ENCODE measurements around the gene LAMB2. TPM values are rescaled to one million over a fixed set of nuclear protein-coding genes. Genes with fewer than 3 reads are reported as not detected.

The LAMB2 gene
- total and polyA plus RNA-seq, 2 donors (not counting 1 experiment from before 2014, with no cell fraction given): 0.67 to 0.74 TPM

GRCh38 chr3:49171119-49171774 lies 38.4 kb upstream of the LAMB2 start, which contains the start of gene KLHDC8B:
Gene KLHDC8B, plus strand, starts transcription at chr3:49171598. Its CDS starts 1,172 bp downstream, at chr3:49172770.
- POLR2A ChIA-PET: interaction anchor here (0.5 to 1.0 kb wide), 3 partner anchors 50 to 278 kb away, joined by 3 read pairs; partner anchors contain the start of gene USP19
- ATAC-seq (ENCODE audit: low read depth): peak; percentile 79
- intact Hi-C loops (cut with micrococcal nuclease): loop anchor here (5.0 kb wide), 1 partner anchor 171 kb away; the partner anchor contains the start of gene USP4
- Histone ChIP-seq H3K4me1 (ENCODE audit: control insufficient read depth in 2 of 2, insufficient read depth in 2 of 2, low read length in 2 of 2) (peaks cover 19 to 25% of the 10 kb centered on the region in 2 donors), H3K27me3 (replicated peaks in 1 of 4; ENCODE audit: control extremely low read depth in 1 of 4, control insufficient read depth in 3 of 4, insufficient read depth in 4 of 4, low read length in 3 of 4) (peaks cover 0 to 7% (median 1%) of the 10 kb centered on the region in 4 experiments), H3K9ac (ENCODE audit: low read length) (peak within 1 kb of the TSS; percentile 76), H3K9me3 (ENCODE audit: control extremely low read depth in 1 of 3, control insufficient read depth in 2 of 3, insufficient read depth in 1 of 3, low read length in 2 of 3) (peaks cover 0 to 10% (median 4%) of the 10 kb centered on the region in 3 donors), H3K4me2 (replicated peaks; ENCODE audit: low read depth, low read length, poor library complexity, severe bottlenecking) (peak within 1 kb of the TSS; percentile 99), H3K36me3 (replicated peaks in 1 of 2; ENCODE audit: control extremely low read depth in 1 of 2, control insufficient read depth in 1 of 2, extremely low read depth in 1 of 2, insufficient read depth in 2 of 2, low read length in 1 of 2) (no peaks in the 10 kb centered on the region), H4K20me1 (ENCODE audit: control insufficient read depth, insufficient read depth, low read length, poor library complexity, severe bottlenecking) (no peaks in the 10 kb centered on the region), H3K27ac (ENCODE audit: low read length in 2 of 2) (peak within 1 kb of the TSS in 1 of 2 donors; percentile 29), H3K79me2 (ENCODE audit: control insufficient read depth, insufficient read depth, low read length) (peaks cover 6% of the 10 kb centered on the region), H2AFZ (ENCODE audit: insufficient read depth, low read depth, low read length, poor library complexity, severe bottlenecking) (peak within 1 kb of the TSS; percentile 91), H3K4me3 (ENCODE audit: control extremely low read depth in 1 of 5, extremely low read depth in 1 of 5, insufficient read depth in 1 of 5, low read depth in 2 of 5, low read length in 4 of 5) (peak within 1 kb of the TSS; percentile 59 to 76 (median 71))
- Mint-ChIP-seq H3K4me3 (peak within 1 kb of the TSS; percentile 90), H3K27me3 (peaks cover 7% of the 10 kb centered on the region), H3K27ac (peak within 1 kb of the TSS; percentile 70), H3K9me3 (ENCODE audit: insufficient read depth) (no peaks in the 10 kb centered on the region), H3K4me1 (peaks cover 15% of the 10 kb centered on the region)
- CTCF ChIA-PET: interaction anchor here (0.8 to 6.5 kb wide), 10 partner anchors 11 to 279 kb away, joined by 3 to 36 read pairs (median 4); partner anchors contain the start of genes RHOA, TCTA and USP4
- WGBS (ENCODE audit: insufficient coverage): 1% methylated on average over 57 of the region's 57 CpGs
- TF ChIP-seq CTCF (IDR thresholded peaks at IDR 0.05): peak; percentile 95
- TF ChIP-seq EZH2 (IDR thresholded peaks at IDR 0.05; ENCODE audit: borderline replicate concordance, insufficient read depth, low read depth, low read length, poor library complexity, severe bottlenecking): no peak
- peak; percentile 81 for DNase-seq

Measured in B cell (primary cell).